ENCODE data around the gene C10orf67.

The C10orf67 gene

DNA sequence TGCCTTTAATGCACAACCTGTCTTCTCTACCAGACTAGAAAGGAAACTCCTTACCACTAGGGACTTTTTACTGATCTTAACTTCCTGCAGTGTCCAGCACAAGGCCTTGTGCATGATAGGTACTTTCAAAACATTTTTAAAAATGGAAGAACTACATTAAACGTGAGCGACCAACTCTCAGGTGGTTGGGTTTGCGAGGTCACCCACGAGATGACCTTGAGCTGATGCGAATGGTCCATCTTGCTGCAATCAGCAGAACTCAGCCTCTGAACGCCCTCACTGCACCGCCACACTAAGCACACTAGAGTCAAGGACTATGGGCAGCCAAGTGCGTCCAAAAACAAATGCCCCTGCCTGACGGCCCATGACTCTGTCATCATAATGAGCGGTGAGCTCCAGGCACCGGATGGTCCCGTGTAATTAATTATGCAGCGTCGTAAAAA lies 187.3 kb downstream of the C10orf67 start:
- DNase-seq (no peak), ATAC-seq (ENCODE audit: insufficient read depth, low read depth) (no peak)
- Histone ChIP-seq H3K9me3 (ENCODE audit: insufficient read depth, low read length, severe bottlenecking) (no peaks in the 10 kb centered on the region), H3K4me3 (ENCODE audit: low read depth in 1 of 2, low read length in 2 of 2) (no peak overlapping the region), H3K79me2 (ENCODE audit: insufficient read depth, low read length) (no peaks in the 10 kb centered on the region), H3K27ac (ENCODE audit: low read length) (no peak overlapping the region), H4K20me1 (ENCODE audit: insufficient read depth, low read length) (no peaks in the 10 kb centered on the region), H3K27me3 (ENCODE audit: insufficient read depth, low read length, poor library complexity) (no peaks in the 10 kb centered on the region), H3K4me2 (ENCODE audit: insufficient read depth, low read length) (no peak overlapping the region), H3K4me1 (ENCODE audit: insufficient read depth, low read length) (0 out of 2 replicates have a peak, but pooled peaks cover 2% of the 10 kb centered on the region), H3K9ac (ENCODE audit: low read depth, low read length) (no peak overlapping the region), H3K36me3 (ENCODE audit: insufficient read depth, low read length) (no peaks in the 10 kb centered on the region), H2AFZ (ENCODE audit: low read depth, low read length) (no peak overlapping the region)
- TF ChIP-seq, protein P1, sequence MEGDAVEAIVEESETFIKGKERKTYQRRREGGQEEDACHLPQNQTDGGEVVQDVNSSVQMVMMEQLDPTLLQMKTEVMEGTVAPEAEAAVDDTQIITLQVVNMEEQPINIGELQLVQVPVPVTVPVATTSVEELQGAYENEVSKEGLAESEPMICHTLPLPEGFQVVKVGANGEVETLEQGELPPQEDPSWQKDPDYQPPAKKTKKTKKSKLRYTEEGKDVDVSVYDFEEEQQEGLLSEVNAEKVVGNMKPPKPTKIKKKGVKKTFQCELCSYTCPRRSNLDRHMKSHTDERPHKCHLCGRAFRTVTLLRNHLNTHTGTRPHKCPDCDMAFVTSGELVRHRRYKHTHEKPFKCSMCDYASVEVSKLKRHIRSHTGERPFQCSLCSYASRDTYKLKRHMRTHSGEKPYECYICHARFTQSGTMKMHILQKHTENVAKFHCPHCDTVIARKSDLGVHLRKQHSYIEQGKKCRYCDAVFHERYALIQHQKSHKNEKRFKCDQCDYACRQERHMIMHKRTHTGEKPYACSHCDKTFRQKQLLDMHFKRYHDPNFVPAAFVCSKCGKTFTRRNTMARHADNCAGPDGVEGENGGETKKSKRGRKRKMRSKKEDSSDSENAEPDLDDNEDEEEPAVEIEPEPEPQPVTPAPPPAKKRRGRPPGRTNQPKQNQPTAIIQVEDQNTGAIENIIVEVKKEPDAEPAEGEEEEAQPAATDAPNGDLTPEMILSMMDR (IDR thresholded peaks at IDR 0.05; ENCODE audit: borderline replicate concordance, extremely low read depth, low read length, poor library complexity, severe bottlenecking) = no peak
- no peak for TF ChIP-seq EZH2 (IDR thresholded peaks at IDR 0.05; ENCODE audit: borderline replicate concordance, low read depth, low read length, severe bottlenecking)

DNA sequence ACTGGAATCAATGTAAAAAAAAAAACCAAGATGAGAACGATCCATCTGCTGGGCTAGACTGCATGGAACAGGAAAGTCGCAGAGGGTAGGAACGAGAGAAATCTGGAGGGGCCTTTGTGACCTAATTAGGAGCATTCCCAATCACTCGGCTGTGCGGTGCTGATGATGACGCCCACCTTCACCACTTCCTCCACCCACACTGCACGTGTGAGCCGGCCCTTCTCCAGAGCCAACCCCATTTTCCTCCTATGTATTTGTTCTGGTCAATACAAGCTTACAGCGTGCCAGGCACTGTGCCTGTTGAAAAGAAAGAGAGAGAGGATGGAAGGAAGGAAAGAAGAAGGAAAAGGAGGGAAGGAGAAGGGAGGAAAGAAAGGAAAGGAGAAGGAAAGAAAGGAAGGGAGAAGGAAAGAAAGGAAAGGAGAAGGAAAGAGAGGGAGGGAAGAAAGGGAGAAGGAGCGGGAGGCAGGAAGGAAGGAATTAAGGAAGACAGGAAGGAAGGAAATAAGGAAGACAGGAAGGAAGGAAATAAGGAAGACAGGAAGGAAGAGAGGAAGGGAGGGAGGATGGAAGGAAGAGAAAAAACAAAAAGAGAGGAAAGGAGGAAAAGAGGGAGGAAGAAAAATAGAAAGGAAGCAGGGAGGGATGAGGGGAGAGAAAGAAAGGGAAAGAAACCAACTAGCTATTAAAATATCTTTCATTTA lies 188.0 kb downstream of the C10orf67 start:
- H3K4me1 ChIP-seq (ENCODE audit: insufficient read depth, low read length) = 0 out of 2 replicates have a peak, but pooled peaks cover 2% of the 10 kb centered on the region
- no peak overlapping the region for H2AFZ ChIP-seq (ENCODE audit: low read depth, low read length)
- no peak overlapping the region for H3K4me3 ChIP-seq (ENCODE audit: low read depth in 1 of 2, low read length in 2 of 2)
- TF ChIP-seq, protein P1 (IDR thresholded peaks at IDR 0.05; ENCODE audit: borderline replicate concordance, extremely low read depth, low read length, poor library complexity, severe bottlenecking) = no peak
- TF ChIP-seq EZH2 (IDR thresholded peaks at IDR 0.05; ENCODE audit: borderline replicate concordance, low read depth, low read length, severe bottlenecking) = no peak
- no peak for DNase-seq
- ATAC-seq (ENCODE audit: insufficient read depth, low read depth) = peak; percentile 50; the same call in 1 of the 3 replicates
- H4K20me1 ChIP-seq (ENCODE audit: insufficient read depth, low read length) = no peaks in the 10 kb centered on the region
- no peak overlapping the region for H3K4me2 ChIP-seq (ENCODE audit: insufficient read depth, low read length)
- no peaks in the 10 kb centered on the region for H3K36me3 ChIP-seq (ENCODE audit: insufficient read depth, low read length)
- H3K27me3 ChIP-seq (ENCODE audit: insufficient read depth, low read length, poor library complexity) = no peaks in the 10 kb centered on the region
- no peak overlapping the region for H3K27ac ChIP-seq (ENCODE audit: low read length)
- H3K79me2 ChIP-seq (ENCODE audit: insufficient read depth, low read length) = no peaks in the 10 kb centered on the region
- no peaks in the 10 kb centered on the region for H3K9me3 ChIP-seq (ENCODE audit: insufficient read depth, low read length, severe bottlenecking)
- no peak overlapping the region for H3K9ac ChIP-seq (ENCODE audit: low read depth, low read length)

DNA sequence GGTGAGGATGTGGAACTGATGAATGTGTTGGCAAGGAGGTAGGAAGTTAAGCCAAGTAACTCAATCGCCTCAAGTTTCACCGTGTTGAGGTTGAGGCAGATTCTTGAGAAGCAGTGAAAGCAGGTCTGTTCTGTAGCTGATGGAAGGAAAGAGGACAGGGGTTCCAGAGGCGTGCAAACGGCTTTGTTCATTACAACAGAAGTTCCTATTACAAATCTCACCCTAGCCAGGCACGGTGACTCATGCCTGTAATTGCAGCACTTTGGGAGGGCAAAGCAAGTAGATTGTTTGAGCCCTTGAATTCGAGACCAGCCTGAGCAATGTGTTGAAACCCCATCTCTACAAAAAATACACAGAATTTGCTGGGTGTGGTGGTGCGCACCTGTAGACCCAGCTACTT lies 189.4 kb downstream of the C10orf67 start:
- Histone ChIP-seq H2AFZ (ENCODE audit: low read depth, low read length) (no peak overlapping the region), H3K9ac (ENCODE audit: low read depth, low read length) (no peak overlapping the region), H3K27me3 (ENCODE audit: insufficient read depth, low read length, poor library complexity) (peaks cover 2% of the 10 kb centered on the region), H3K4me1 (ENCODE audit: insufficient read depth, low read length) (0 out of 2 replicates have a peak, but pooled peaks cover 2% of the 10 kb centered on the region), H4K20me1 (ENCODE audit: insufficient read depth, low read length) (no peaks in the 10 kb centered on the region), H3K27ac (ENCODE audit: low read length) (no peak overlapping the region), H3K9me3 (ENCODE audit: insufficient read depth, low read length, severe bottlenecking) (no peaks in the 10 kb centered on the region), H3K4me2 (ENCODE audit: insufficient read depth, low read length) (no peak overlapping the region), H3K36me3 (ENCODE audit: insufficient read depth, low read length) (no peaks in the 10 kb centered on the region), H3K4me3 (ENCODE audit: low read depth in 1 of 2, low read length in 2 of 2) (no peak overlapping the region), H3K79me2 (ENCODE audit: insufficient read depth, low read length) (no peaks in the 10 kb centered on the region)
- no peak for DNase-seq
- no peak for ATAC-seq (ENCODE audit: insufficient read depth, low read depth)
- TF ChIP-seq, protein P1 (IDR thresholded peaks at IDR 0.05; ENCODE audit: borderline replicate concordance, extremely low read depth, low read length, poor library complexity, severe bottlenecking) = no peak
- no peak for TF ChIP-seq EZH2 (IDR thresholded peaks at IDR 0.05; ENCODE audit: borderline replicate concordance, low read depth, low read length, severe bottlenecking)
